Vagina (tissue), 2 donors: Measurements from ENCODE around the gene FADS6. TPM values are rescaled to one million over a fixed set of nuclear protein-coding genes. Genes with fewer than 3 reads are reported as not detected.

Experiments
- DNase-seq, 2 donors: peaks; one replicate each; pipeline ENCODE4 v3.0.0-alpha.2; 2017; ENCODE audit errors: extremely low spot score in 2 of 2
- H3K27ac ChIP-seq: fragments of 200-600 bp; sonication (generic); one replicate; pipeline ENCODE4 v1.5.1; 2019
- H3K27me3 ChIP-seq: fragments of 200-600 bp; sonication (generic); one replicate; pipeline ENCODE4 v1.5.1; 2019
- H3K36me3 ChIP-seq, 2 donors: fragments of 200-600 bp; sonication (generic); one replicate each; pipeline ENCODE4 v1.5.1; 2017 to 2019
- H3K4me1 ChIP-seq: fragments of 200-600 bp; sonication (generic); one replicate; pipeline ENCODE4 v1.5.1; 2019
- H3K4me3 ChIP-seq, 2 donors: fragments of 200-600 bp; sonication (generic); 1 replicate in 1 of 2; 2 replicates in 1 of 2; pipeline ENCODE4 v1.5.1; 2016 to 2019
- H3K9me3 ChIP-seq: fragments of 200-600 bp; sonication (generic); one replicate; pipeline ENCODE4 v1.5.1; 2019
- POLR2A ChIP-seq, 2 donors: fragments of 450-650 bp; IDR thresholded peaks; one replicate each; pipeline ENCODE4 v1.6.1; 2017; ENCODE audit warnings: antibody characterized with exemption in 2 of 2, mild to moderate bottlenecking in 2 of 2, moderate library complexity in 2 of 2
- POLR2AphosphoS5 ChIP-seq, 2 donors: sonication (generic); formaldehyde crosslinking; IDR thresholded peaks; one replicate each; pipeline ENCODE4 v1.9.0; 2017; ENCODE audit warnings: antibody characterized with exemption in 2 of 2, mild to moderate bottlenecking in 2 of 2, low read depth in 1 of 2; ENCODE audit not compliant: insufficient read depth in 1 of 2
- intact Hi-C: fragments of 100-400 bp; cut with DNase I; formaldehyde crosslinking; loops from one replicate; pipeline ENCODE4 v1.15.1; 2023
- total RNA-seq: library from RNA; depleted of rRNA; stranded (reverse); fragments of >200 nt; gene quantifications from one replicate; pipeline ENCODE4 v1.2.3, GENCODE V29; 2016
- TF ChIP-seq, protein P1 (sequence below), 3 experiments: fragments of 450-650 bp in 2 of 3; fragments of 200-600 bp in 1 of 3; sonication (generic) in 1 of 3; IDR thresholded peaks; one replicate each; pipeline ENCODE4 v1.5.1; 2017 to 2019; ENCODE audit warnings: antibody characterized with exemption in 3 of 3, mild to moderate bottlenecking in 2 of 3, moderate library complexity in 2 of 3

Gene FADS6
- total RNA-seq, 1 donor from 2014 or later, result 1.5 TPM

DNA sequence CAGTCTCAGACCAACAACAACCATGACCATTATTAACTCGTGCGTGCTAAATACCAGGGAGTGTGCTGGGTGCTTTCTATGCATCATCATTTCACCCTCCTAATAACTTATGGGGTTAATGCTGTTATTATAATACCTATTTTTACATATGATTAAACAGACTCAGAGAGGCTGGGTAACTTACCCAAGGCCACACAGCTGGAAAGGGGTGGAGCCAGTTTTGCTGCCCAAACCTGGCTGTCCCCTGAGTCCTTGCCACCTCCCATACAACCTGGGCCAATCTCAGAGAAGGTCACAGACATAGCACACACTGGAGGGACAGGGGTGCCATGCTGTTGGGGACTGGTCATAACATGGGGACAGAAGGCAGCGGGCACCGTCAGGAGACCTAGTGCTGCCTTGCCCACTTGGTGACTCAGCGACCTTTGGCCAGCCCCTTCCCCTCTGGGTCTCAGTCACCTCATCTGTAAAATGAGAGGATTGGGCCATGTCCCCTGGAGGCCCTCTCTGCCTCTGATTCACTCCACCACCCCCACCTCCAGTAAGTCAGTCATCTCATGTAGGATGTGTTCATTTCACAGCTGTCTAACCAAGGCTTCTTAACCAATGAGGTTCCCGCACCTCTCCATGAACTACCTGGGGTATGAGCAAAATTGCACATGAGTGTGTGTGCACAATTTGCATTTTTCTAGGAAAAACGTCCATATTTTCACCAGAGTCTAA, 11.4 kb upstream of the FADS6 start:
- intact Hi-C loops, result no loop called here
- TF ChIP-seq POLR2AphosphoS5 (IDR thresholded peaks at IDR 0.05; ENCODE audit: insufficient read depth in 1 of 2, low read depth in 1 of 2) (no peak), POLR2A (IDR thresholded peaks at IDR 0.05) (no peak)
- TF ChIP-seq, protein P1, sequence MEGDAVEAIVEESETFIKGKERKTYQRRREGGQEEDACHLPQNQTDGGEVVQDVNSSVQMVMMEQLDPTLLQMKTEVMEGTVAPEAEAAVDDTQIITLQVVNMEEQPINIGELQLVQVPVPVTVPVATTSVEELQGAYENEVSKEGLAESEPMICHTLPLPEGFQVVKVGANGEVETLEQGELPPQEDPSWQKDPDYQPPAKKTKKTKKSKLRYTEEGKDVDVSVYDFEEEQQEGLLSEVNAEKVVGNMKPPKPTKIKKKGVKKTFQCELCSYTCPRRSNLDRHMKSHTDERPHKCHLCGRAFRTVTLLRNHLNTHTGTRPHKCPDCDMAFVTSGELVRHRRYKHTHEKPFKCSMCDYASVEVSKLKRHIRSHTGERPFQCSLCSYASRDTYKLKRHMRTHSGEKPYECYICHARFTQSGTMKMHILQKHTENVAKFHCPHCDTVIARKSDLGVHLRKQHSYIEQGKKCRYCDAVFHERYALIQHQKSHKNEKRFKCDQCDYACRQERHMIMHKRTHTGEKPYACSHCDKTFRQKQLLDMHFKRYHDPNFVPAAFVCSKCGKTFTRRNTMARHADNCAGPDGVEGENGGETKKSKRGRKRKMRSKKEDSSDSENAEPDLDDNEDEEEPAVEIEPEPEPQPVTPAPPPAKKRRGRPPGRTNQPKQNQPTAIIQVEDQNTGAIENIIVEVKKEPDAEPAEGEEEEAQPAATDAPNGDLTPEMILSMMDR (IDR thresholded peaks at IDR 0.05), result no peak
- H3K27me3 ChIP-seq, result no peaks in the 10 kb centered on the region

DNA sequence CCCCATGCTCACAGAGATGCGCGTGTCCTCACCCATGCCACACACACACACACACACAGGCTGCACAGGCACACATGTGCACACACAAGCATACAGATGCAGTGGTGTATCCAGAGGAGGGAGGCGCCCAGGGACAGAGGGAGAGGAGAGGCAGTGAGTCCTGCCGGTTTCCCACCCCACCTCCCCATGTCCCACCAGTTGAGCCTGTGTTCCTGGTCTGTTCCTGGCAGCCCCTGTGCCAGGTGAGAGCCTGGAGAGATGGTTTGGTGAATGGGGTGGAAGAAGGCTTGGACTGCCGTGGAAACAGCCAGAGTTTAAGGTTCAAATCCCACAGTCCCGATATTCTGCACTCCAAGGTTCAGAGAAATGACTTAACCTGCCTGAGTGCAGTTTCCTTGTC, 10.2 kb upstream of the FADS6 start:
- Histone ChIP-seq H3K9me3 (no peaks in the 10 kb centered on the region), H3K27ac (no peak overlapping the region), H3K4me1 (no peaks in the 10 kb centered on the region), H3K4me3 (no peak overlapping the region), H3K36me3 (no peaks in the 10 kb centered on the region), H3K27me3 (no peaks in the 10 kb centered on the region)
- DNase-seq, result no peak
- TF ChIP-seq POLR2A (IDR thresholded peaks at IDR 0.05) (no peak), POLR2AphosphoS5 (IDR thresholded peaks at IDR 0.05; ENCODE audit: insufficient read depth in 1 of 2, low read depth in 1 of 2) (no peak)
- TF ChIP-seq, protein P1 (IDR thresholded peaks at IDR 0.05), result no peak
- intact Hi-C loops, result no loop called here

More for the DNA sequence above, 11.4 kb upstream of the FADS6 start:
- Histone ChIP-seq H3K9me3 (no peaks in the 10 kb centered on the region), H3K27ac (no peak overlapping the region), H3K4me3 (no peak overlapping the region), H3K36me3 (no peaks in the 10 kb centered on the region), H3K4me1 (no peaks in the 10 kb centered on the region)
- no peak for DNase-seq

DNA sequence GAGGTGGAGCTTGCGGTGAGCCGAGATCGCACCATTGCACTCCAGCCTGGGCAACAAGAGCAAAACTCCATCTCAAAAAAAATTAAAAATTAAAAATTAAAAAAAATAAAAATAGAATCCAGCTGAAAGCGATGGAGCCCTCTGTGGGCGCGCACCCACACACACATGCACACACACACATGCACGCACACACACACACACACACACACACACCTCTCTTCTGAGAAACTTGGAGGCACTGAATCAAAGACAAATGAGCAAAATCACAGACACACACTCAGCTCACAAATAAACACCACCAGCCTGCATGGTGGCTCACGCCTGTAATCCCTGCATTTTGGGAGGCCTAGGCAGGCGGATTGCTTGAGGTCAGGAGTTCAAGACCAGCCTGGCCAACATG, 9.6 kb upstream of the FADS6 start:
- Histone ChIP-seq H3K27ac (no peak overlapping the region), H3K27me3 (no peaks in the 10 kb centered on the region), H3K4me3 (no peak overlapping the region), H3K4me1 (no peaks in the 10 kb centered on the region), H3K36me3 (no peaks in the 10 kb centered on the region), H3K9me3 (no peaks in the 10 kb centered on the region)
- no peak for TF ChIP-seq POLR2AphosphoS5 (IDR thresholded peaks at IDR 0.05; ENCODE audit: insufficient read depth in 1 of 2, low read depth in 1 of 2)
- TF ChIP-seq, protein P1 (IDR thresholded peaks at IDR 0.05), result no peak
- TF ChIP-seq POLR2A (IDR thresholded peaks at IDR 0.05), result no peak
- no peak for DNase-seq
- intact Hi-C loops, result no loop called here

DNA sequence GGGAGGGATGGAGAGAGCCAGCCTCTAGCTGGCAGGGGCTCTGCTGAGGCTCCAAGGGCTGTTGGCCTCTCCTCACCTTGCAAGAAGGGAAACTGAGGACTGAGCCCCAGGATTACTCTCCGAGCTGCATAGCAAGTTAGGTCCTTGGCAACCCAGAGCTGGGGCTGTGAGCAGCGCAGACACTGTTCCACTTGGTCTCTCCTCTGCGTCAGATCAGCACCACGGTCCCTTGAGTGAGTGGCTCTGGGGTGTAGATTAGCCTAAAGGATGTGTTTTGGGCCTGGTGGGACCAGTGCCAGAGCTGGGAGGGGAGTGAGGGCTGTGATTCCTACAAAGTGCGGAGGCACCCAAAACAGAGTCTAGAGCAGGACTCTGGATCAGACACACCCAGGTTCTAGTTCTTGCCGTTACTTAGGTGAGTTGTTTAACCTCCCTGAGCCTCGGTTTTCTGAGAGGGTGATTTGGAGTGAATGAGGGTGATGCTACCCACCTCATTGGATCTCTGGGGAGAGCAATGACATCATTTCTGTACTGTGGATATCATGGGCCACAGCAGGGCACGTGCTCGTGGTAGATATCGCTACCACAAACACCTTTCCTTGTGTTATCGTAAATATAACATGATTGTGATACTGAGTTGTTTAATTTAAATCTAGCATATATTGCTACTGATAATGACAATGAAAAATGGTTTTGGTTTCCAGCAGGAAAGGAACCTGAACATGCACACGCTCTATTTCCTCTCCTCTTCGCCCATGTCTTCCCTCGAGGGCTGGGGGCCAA, 8.1 kb upstream of the FADS6 start:
- no peaks in the 10 kb centered on the region for H3K4me1 ChIP-seq
- no peak overlapping the region for H3K27ac ChIP-seq
- TF ChIP-seq, protein P1 (IDR thresholded peaks at IDR 0.05), result no peak
- no peak for TF ChIP-seq POLR2A (IDR thresholded peaks at IDR 0.05)
- TF ChIP-seq POLR2AphosphoS5 (IDR thresholded peaks at IDR 0.05; ENCODE audit: insufficient read depth in 1 of 2, low read depth in 1 of 2), result no peak
- intact Hi-C loops, result no loop called here
- DNase-seq, result no peak
- H3K27me3 ChIP-seq, result no peaks in the 10 kb centered on the region
- no peaks in the 10 kb centered on the region for H3K9me3 ChIP-seq
- H3K4me3 ChIP-seq, result no peak overlapping the region
- no peaks in the 10 kb centered on the region for H3K36me3 ChIP-seq

DNA sequence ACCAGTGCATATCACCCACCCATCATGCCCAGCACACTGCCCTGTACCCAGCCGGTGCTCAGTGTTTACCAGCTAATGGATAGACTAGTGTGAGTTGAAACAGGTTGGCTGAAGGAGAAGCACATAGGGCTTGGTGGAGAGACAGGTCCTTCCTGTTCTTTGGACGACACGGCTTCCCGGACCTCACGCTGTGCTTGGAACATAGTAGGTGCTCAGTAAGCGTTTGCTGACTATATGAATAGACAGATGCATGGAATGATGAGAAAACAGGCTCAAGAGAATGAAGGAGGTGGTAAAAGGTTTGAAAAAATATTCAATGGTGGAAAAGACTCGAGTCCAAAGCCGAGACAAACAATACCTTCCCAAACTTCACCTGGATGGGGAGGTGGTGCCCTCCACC, 6.8 kb upstream of the FADS6 start:
- no peak for DNase-seq
- Histone ChIP-seq H3K27me3 (no peaks in the 10 kb centered on the region), H3K36me3 (no peaks in the 10 kb centered on the region), H3K9me3 (no peaks in the 10 kb centered on the region), H3K4me1 (no peaks in the 10 kb centered on the region), H3K27ac (no peak overlapping the region), H3K4me3 (no peak overlapping the region)
- intact Hi-C loops, result no loop called here
- TF ChIP-seq POLR2AphosphoS5 (IDR thresholded peaks at IDR 0.05; ENCODE audit: insufficient read depth in 1 of 2, low read depth in 1 of 2), result no peak
- no peak for TF ChIP-seq POLR2A (IDR thresholded peaks at IDR 0.05)
- TF ChIP-seq, protein P1 (IDR thresholded peaks at IDR 0.05), result no peak
